Umbilical cord (tissue), 2 donors: ENCODE results near the gene TREML4. TPM values are rescaled to one million over a fixed set of nuclear protein-coding genes. Genes with fewer than 3 reads are reported as not detected.

Source experiments
- DNase-seq: peaks from one replicate; pipeline ENCODE4 v3.0.0-alpha.2; 2015; ENCODE audit warnings: low spot score
- total RNA-seq: library from RNA; depleted of rRNA; stranded (reverse); fragments of >200 nt; gene quantifications from one replicate; pipeline ENCODE4 v1.2.3, GENCODE V29; 2014; ENCODE audit warnings: low replicate concordance; ENCODE audit not compliant: insufficient read depth

The TREML4 gene
- total RNA-seq, 1 donor from 2014 or later: 0.48 TPM

DNA sequence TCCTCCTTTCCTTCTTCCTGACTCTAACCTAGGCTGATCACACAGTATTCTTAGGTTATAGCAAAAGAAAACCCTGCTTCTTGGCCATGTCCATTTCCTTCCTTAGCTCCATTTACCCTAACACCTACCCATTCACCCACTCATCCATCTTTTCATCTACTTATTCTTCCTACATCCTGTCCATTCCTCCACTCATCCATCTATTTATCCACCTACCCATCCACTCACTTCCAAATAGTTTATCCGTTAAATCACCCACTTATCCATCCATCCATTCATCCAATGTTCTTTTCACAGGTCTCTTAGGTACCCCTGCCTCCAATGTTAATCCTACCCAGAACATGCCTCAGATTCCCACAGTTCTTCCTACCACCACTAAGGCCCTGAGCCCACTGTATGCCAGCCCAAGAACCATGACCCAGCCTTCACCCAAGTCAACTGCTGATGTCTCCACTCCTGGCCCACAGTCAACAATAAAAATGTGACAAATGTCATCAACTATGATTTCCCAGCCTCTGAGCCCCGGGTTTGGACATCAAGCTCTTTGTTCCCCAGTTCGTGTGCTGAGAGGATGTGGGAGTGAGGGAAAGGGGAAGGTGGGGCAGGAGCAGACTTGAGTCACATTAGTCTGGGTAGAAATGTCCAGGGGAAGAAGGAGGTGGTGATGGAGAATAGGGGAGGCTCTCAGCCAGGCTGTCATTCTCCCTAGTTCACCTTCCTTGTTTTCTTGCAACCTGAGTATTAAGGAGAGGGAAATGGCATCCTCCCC, 24.4 kb downstream of the TREML4 start:
- DNase-seq: no peak

GRCh38 chr6:41255110-41255509, 27.0 kb downstream of the TREML4 start:
- no peak for DNase-seq

DNA sequence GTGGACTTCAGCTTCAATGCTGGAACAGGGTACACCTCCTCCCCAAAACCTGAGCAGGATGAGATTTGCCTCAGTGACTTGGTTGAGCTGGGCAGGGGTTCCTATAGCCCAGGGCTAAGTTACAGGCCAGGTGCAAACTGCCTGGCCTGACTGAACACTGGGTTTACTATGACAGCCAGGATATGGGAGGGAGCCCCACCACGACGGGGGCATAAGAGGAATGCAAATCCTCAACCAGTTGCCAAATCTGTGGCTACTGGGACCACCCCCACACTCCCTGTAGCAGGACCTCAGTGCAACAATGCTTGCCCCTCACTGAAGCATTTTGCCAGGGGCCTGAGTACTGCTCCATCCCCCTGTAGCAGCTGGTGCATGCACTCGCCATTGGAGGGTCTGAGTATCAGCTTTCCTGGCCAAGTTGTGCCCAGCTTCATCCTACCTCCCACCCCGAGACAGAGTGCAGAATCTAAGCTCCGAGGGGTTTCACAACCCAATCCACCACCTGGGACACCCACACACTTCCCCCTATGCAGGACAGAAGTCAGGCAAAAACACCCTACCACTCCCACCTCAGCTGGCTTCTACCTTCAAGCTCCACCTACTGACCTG, 27.6 kb downstream of the TREML4 start:
- DNase-seq: no peak

- no peak for DNase-seq
Measured at GRCh38 chr6:41256383-41256782, 28.2 kb downstream of the TREML4 start.

DNA sequence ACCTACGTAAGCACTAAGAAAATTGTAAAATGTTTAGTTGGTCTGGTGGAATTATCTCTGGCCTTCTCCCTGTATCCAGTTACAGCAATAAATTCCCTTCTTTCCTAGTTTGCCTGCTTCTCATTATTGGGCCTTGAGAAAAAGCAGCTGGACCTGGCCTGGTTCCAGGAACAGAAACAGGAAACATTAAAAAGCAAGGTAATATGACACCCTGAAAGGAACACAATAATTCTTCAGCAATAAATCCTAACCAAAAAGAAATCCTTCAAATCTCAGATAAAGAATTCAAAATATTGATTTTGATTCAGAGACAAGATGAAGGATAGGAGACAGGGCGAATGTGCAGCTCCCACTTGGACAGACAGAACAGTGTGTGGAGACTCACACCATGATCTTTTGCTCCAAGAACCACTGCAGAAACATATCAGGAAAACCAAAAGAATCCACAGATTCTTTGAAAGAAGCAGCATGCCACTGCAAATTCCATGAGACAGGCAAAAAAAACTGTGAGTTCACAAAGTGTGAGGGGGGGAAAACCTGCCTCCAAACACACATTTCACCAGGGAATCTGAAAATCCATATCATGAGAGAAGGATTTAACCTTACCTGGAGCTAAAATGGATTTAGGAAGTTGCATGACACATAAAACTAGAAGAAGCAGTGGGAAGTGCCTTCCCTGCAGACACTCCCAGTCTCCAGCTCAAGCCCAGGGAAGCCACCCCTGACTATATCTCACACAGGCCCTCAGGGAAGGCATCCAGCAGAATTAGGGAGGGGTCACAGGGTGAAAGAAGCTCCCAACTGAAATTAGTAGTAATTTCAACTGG, 29.4 kb downstream of the TREML4 start:
- peak; percentile 85 for DNase-seq

- no peak for DNase-seq
Measured at GRCh38 chr6:41258196-41258493, 30.0 kb downstream of the TREML4 start.

DNA sequence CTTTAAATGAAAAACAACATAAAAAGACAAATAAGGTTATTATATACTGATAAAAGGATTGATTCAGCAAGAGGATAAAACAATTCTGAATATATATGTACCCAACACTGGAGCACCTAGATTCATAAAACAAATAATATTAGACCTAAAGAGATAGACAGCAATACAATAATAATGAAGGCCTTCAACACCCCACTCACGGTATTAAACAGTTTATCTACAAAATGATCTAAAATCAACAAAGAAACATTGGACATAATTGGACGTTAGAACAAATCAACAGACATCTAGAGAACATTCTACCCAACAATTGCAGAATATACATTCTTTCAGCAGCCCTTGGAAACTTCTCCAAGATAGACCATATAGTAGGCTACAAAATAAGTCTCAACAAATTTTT, 34.3 kb downstream of the TREML4 start:
- no peak for DNase-seq

GRCh38 chr6:41263267-41263666, 35.1 kb downstream of the TREML4 start:
- no peak for DNase-seq

DNA sequence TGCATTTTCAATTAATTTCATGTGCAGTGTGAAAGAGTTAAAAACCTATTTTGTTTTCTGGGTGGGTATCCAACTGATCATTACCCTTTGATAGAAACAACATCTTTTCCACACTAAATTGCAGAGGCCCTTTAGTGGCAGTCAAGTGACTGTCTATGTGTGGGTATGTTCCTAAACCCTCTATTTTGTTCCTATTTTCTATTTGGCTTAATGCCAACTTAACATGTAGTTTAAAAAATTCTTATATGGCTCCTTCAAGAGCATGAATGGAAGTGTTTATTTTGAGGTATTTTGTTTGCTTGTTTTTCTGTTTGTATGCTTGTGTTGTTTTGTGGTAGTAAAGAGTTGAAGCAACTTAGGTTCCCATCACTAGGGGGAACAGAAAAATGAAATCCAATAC, 38.4 kb downstream of the TREML4 start:
- no peak for DNase-seq

DNA sequence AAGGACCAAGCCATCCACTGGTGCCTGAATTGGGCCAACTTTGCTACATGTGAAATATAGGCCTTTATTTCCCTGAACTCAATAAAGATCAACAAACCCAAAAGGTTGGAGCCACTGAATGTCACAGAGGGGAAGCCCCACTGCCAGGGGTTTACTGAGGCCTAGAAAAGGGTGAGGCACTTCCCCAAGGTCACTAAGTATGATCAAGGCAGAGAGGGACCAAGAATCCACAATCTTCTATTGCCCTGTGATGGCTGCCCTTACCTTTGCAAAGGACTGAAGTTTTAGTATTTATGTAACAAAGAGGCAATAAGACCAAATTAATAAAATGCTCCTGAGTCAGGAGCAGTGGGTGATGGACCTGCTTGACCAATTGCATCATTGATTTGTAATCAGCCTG, 40.3 kb downstream of the TREML4 start:
- DNase-seq: no peak

- no peak for DNase-seq
Measured at GRCh38 chr6:41269166-41269565, 41.0 kb downstream of the TREML4 start.

DNA sequence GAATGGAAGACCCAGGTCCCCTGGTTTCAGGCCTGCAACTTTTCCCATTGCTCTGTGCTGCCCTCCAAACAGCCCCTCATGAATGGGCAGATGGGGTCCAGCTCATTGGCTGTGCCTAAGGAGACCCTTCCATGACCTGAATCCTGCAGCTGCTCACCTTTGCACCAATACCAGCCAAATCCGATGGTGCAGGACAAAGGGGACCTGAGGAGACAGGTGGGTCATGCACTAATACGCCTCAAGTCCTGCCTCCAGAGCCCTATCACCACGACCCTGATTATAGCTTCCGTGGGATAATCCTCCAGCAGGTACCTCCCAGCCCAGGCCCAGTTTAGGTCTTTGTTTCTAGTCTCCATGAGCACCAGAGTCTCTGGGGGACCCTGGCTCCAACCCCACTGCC, 41.6 kb downstream of the TREML4 start:
- no peak for DNase-seq

DNA sequence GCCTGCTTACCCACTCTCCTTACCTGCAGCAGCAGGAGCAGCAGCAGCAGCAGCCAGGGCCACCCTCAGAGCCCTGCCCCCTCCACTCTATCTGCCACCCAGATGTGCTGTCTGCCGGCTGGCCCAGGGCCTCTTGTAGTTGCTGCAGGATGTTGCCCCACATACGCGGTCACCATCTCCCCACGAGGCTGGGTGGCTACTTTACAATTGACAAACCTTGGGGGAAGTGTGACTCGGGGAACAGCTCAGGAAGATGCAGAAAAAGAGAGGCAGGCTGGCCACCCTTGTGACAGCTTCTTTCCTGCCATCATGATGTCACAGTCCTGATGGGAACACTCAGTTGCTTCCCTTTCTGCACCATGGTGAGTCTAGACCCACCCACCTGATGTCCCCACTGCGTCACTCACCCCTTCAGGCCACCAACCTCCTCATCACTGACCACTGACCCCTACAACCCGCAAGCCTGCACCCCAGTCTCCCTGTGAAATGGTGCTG, 43.8 kb downstream of the TREML4 start:
- DNase-seq: peak; percentile 11

- DNase-seq: no peak
Measured at GRCh38 chr6:41272591-41273240, 44.6 kb downstream of the TREML4 start.

- no peak for DNase-seq
Measured at GRCh38 chr6:41273714-41274113, 45.6 kb downstream of the TREML4 start.

DNA sequence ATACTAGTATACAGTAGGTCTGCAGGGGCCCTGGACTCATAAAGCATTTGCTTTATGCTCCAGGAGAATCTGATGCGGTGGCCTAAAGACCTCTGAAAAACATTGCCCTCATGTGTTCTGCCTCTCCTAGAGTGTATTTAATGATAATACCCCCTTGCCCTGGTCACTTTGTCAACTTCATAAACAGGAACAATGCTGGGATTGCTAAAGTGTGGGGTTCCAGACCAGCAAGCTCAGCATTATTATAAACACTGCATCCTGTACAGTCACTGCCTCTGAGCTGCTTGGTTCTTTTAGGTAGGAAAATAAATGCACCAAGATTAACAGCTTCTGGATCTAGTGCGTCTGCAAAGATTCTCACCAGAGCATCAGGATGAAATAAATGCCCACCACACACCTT, 46.1 kb downstream of the TREML4 start:
- no peak for DNase-seq

GRCh38 chr6:41275489-41275888, 47.3 kb downstream of the TREML4 start:
- DNase-seq: no peak

- DNase-seq: no peak
Measured at GRCh38 chr6:41277605-41278004, 49.5 kb downstream of the TREML4 start.

- DNase-seq: peak; percentile 32
Measured at GRCh38 chr6:41278699-41279405, 50.7 kb downstream of the TREML4 start.

DNA sequence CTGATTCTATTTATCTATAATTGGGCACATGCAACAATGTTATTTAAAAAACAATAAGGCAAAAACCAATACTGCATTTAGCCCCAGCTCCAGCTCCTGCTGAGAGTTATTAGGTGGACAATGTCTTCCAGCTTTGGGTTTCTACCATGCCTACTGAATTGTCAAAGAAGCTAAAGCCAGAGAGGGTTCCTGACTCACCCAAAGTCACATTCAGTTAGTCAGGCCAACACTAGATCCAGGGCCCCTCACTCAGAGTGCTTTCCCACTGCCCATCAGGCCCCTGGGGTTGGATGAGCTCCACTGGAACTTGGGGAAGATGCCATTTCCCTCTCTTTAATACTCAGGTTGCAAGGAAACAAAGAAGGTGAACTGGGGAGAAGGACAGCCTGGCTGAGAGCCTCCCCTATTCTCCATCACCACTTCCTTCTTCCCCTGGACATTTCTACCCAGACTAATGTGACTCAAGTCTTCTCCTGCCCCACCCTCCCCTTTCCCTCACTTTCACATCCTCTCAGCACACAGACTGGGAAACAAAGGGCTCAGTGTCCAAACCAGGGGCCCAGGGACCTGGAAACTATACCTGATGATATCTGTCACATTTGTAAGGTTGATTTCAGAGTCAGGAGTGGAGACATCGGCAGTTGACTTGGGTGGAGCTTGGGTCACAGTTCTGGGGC, 52.4 kb downstream of the TREML4 start:
- DNase-seq: no peak

DNA sequence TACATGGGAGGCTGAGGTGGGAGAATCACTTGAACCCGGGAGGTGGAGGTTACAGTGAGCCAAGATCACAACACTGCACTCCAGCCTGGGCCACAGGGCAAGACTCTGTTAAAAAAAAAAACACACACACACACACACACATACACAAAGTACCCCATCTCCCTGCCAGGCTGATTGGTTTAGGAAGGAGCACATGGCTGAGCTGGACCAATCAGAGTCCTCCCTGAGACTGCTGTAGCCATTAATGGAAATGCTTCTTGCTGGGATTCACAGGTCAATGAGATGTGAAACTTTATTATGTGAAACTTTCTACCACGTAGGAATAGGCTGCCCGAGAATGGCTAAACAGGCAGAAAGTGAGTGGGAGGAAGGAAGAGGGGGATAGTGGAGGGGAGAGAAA, 55.5 kb downstream of the TREML4 start:
- DNase-seq: no peak
